Neutrophil (primary cell): Measurements from ENCODE around the gene RAPH1.

Experiments
- H3K27ac ChIP-seq: fragments of 200-600 bp; sonication (generic); 2 replicates; pipeline ENCODE4 v1.5.1; 2016; ENCODE audit warnings: mild to moderate bottlenecking, moderate library complexity
- H3K27me3 ChIP-seq: fragments of 200-600 bp; sonication (generic); 2 replicates; pipeline ENCODE4 v1.6.0; 2016; ENCODE audit warnings: mild to moderate bottlenecking
- H3K36me3 ChIP-seq: fragments of 200-600 bp; sonication (generic); 2 replicates; pipeline ENCODE4 v1.5.1; 2017
- H3K4me1 ChIP-seq, 2 experiments: fragments of 200-600 bp in 1 of 2; sonication (generic) in 1 of 2; 1 replicate in 1 of 2; 2 replicates in 1 of 2; pipeline versions ENCODE4 v1.5.1 to v1.6.1; 2013 to 2016; ENCODE audit warnings: low read depth in 1 of 2, low read length in 1 of 2, mild to moderate bottlenecking in 1 of 2, moderate library complexity in 1 of 2; ENCODE audit not compliant: control insufficient read depth in 1 of 2, insufficient read depth in 1 of 2
- H3K4me3 ChIP-seq, 2 experiments: fragments of 200-600 bp in 1 of 2; sonication (generic) in 1 of 2; 1 replicate in 1 of 2; 2 replicates in 1 of 2; pipeline ENCODE4 v1.5.1; 2013 to 2016; ENCODE audit warnings: low read depth in 1 of 2, low read length in 1 of 2, mild to moderate bottlenecking in 1 of 2, moderate library complexity in 1 of 2
- H3K9me3 ChIP-seq: fragments of 200-600 bp; sonication (generic); 2 replicates; pipeline ENCODE4 v1.5.1; 2016
- TF ChIP-seq, protein P1 (sequence below): fragments of 200-600 bp; sonication (generic); IDR thresholded peaks from 2 replicates; pipeline ENCODE4 v1.5.1; 2016; ENCODE audit warnings: antibody characterized with exemption

Gene RAPH1

DNA sequence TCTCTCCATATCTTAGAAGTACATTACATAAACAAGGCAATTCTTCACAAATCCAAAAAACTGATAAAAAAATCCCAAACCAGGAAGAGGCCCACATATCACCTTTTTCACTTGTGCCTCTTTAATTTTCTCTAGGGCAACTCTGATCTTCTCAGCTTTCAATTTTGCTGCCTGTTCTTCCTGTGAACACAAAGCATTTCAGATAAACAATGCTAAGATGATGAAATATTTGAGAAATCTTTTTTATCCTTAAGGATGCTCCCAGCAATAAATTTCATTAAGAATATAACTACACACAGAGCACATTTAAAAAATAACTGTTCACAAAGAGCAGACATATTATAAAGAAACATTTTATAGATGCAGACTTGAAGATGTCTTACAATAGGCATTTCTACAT is 73.4 kb downstream of the RAPH1 start:
- Histone ChIP-seq H3K27me3 (no peaks in the 10 kb centered on the region), H3K36me3 (no peaks in the 10 kb centered on the region), H3K4me1 (no peaks in the 10 kb centered on the region), H3K9me3 (no peaks in the 10 kb centered on the region), H3K4me3 (no peak overlapping the region), H3K27ac (no peak overlapping the region)
- TF ChIP-seq, protein P1, sequence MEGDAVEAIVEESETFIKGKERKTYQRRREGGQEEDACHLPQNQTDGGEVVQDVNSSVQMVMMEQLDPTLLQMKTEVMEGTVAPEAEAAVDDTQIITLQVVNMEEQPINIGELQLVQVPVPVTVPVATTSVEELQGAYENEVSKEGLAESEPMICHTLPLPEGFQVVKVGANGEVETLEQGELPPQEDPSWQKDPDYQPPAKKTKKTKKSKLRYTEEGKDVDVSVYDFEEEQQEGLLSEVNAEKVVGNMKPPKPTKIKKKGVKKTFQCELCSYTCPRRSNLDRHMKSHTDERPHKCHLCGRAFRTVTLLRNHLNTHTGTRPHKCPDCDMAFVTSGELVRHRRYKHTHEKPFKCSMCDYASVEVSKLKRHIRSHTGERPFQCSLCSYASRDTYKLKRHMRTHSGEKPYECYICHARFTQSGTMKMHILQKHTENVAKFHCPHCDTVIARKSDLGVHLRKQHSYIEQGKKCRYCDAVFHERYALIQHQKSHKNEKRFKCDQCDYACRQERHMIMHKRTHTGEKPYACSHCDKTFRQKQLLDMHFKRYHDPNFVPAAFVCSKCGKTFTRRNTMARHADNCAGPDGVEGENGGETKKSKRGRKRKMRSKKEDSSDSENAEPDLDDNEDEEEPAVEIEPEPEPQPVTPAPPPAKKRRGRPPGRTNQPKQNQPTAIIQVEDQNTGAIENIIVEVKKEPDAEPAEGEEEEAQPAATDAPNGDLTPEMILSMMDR: no peak

- Histone ChIP-seq H3K4me3 (no peak overlapping the region), H3K27ac (no peak overlapping the region)
These were observed 79.9 kb downstream of the RAPH1 start for GRCh38 chr2:203455209-203455608.

DNA sequence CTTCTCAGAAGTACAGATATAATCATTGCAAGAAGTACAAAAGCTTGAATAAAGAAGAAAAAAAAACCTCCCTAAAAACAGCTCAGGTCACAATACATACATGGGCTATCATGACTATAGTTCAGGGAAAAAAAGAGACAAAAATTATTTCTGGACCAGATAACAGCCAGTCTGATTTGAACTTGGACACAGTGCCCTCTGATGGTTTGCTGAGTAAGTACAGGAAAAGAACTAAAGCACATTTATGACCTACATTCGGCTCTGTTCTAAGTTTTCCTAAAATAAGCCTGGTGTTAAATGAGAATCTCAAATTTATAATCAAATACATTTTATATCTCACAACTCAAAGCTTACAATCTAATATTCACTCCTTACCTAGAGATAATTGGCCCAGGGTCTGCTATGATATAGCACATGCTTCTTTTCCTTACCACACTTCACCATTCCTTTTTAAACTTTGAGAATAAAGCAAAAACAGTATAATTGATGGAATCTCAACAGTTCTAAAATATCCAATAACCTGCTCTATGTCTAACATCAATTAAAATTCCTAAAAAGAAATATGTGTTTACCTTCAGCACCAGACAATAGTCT is 81.1 kb downstream of the RAPH1 start:
- Histone ChIP-seq H3K9me3 (no peaks in the 10 kb centered on the region), H3K27ac (no peak overlapping the region), H3K27me3 (no peaks in the 10 kb centered on the region), H3K4me1 (peaks cover 6 to 8% of the 10 kb centered on the region in 2 experiments), H3K36me3 (no peaks in the 10 kb centered on the region), H3K4me3 (no peak overlapping the region)
- TF ChIP-seq, protein P1: no peak

More at GRCh38 chr2:203455209-203455608, 79.9 kb downstream of the RAPH1 start:
- H3K27me3 ChIP-seq: no peaks in the 10 kb centered on the region
- TF ChIP-seq, protein P1: no peak
- peaks cover 6 to 8% of the 10 kb centered on the region in 2 experiments for H3K4me1 ChIP-seq
- H3K9me3 ChIP-seq: no peaks in the 10 kb centered on the region
- H3K36me3 ChIP-seq: no peaks in the 10 kb centered on the region

DNA sequence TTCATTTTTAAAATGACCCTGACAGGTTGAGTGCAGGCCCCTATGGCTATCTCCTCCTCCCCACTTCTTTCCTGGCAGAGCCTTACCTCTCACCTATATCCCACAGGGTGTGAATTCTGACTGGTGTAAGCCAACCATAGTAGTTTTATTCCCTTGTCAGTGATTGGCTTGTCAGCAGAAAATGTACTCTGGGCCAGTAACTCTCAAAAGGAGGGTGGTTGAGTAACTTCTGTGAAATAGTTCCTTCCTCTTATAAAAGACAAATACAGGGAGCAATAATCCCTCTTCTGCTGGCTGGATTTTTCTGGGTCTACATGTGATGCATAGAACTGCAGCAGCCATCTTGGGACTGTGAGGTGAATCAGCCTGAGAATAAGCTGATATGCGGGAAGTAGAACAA is 83.4 kb downstream of the RAPH1 start:
- no peaks in the 10 kb centered on the region for H3K36me3 ChIP-seq
- TF ChIP-seq, protein P1: no peak
- H3K27me3 ChIP-seq: no peaks in the 10 kb centered on the region
- H3K4me3 ChIP-seq: no peak overlapping the region
- no peaks in the 10 kb centered on the region for H3K9me3 ChIP-seq
- H3K4me1 ChIP-seq: peaks cover 6 to 8% of the 10 kb centered on the region in 2 experiments
- no peak overlapping the region for H3K27ac ChIP-seq

- Histone ChIP-seq H3K4me3 (no peak overlapping the region), H3K9me3 (no peaks in the 10 kb centered on the region), H3K27me3 (no peaks in the 10 kb centered on the region), H3K27ac (no peak overlapping the region), H3K4me1 (peaks cover 6 to 8% of the 10 kb centered on the region in 2 experiments), H3K36me3 (no peaks in the 10 kb centered on the region)
- TF ChIP-seq, protein P1: no peak
These were observed 84.1 kb downstream of the RAPH1 start for GRCh38 chr2:203451011-203451410.
